Activated CD4-positive, alpha-beta T cell treated with anti-CD3 and anti-CD28 coated beads, Interleukin-2, Interleukin-4, amounts not matched to agents 100 ng/mL and 50 ng/mL, durations not matched to agents 16 hours and 8 hours (primary cell): ENCODE data around the gene PFDN1.

Experiments
- DNase-seq: peaks from one replicate; pipeline ENCODE4 v3.0.0-alpha.2; 2020; ENCODE audit warnings: low spot score

The PFDN1 gene

DNA sequence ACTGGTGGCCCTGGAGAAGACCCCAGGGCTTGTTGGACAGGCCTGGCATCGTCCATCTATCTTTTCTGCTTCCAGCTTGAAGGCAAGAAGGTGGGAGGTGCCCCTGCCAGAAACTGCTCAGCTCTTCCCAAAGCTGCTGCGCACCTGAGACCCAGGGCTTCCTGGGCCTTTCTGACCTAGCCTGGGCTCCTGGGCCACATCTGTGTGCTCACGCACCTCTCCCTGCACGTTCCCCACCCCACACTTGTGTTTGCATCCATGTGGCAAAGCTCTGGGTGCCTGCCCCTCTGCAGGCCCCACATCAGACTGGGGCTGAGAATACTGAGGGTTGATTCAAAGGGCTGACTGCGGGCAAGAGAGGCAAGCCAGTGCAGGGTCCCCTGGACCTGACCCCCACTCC lies 63.4 kb downstream of the PFDN1 start:
- no peak for DNase-seq

DNA sequence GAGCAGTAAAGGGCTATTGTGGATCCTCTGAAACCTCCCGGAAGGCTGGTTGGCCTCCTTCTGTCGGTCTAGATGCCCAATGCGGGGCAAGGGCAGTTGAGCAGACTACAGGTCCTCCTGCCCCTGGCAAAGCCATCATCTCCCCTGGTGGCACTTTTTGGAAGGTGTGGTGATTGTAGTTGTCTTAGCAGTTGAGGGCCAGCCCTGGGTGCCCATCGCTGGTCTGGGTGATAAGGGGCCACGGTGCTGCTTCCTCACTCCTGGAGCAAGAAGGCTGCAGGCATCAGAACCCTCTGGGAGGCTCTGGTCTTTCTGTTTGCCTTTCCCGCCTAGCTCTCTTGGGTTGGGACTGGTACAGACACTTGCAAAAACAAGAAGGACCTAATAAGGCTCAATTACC lies 64.1 kb downstream of the PFDN1 start:
- no peak for DNase-seq

DNA sequence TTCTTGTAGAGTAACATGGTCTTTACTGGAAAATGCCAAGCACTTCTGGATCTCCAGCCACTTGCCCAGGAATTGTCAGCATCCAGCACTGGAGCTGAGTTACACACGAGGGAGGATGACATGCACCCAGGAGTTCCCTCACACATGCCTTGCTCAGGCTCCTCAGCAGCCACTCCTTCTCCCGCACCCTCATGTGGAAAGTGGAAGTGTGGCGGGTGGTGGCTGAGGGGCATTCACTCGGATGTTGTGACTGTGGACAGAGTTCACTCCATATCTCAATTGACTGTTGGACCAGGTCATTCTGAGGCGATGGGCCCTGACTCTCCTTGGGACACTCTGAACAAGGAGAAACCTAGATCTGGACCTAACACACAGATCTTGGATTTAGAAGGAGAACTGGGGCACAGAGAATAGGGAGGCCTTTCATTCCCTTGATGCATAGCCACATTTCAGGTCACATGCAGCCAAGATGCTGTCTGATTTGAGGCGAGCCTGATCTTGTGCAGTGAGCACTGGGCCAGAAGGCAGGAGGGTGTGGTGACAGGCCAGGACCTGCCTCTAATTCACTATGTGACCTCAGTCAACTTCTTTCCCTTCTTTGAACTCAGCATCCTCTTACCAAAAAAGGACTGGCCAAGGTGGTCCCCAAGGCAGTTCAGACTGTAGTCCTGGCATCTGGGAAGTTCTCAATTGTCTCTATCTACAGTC lies 65.9 kb downstream of the PFDN1 start:
- DNase-seq: no peak

DNA sequence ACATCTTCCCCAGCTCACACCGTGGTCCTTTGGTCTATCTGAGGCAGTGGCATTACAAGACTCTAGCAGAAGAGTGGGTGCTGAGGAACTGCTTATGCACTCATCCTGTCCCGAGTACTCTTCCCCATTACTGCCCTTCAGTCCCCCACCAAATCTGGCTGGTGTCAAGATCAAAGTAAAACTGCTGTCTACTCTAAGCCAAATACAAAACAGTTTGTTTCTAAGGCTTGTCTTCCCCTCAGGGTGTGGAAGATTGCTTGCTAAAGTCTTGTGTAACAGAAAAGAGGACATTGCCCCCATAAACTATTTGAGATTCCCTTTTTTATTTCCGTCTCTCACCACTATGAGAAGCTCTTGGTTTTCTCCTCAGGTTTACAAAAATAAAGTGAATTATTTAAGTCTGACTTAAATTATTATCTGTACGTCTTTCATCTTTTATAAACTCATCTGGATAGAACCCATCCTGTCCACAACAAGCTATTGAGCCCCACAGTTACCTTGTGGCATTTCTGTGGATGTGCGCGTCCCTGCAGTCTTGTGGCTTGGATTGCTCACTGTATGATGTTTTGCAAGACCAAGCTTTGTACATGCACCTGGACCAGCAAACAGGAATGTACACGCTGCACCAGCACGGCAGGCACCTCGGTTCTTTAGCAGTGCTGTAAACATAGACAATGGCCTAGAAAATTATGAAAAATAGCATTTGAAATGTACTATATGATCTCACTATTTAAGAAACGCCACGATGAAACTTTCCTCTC lies 66.9 kb downstream of the PFDN1 start:
- no peak for DNase-seq

DNA sequence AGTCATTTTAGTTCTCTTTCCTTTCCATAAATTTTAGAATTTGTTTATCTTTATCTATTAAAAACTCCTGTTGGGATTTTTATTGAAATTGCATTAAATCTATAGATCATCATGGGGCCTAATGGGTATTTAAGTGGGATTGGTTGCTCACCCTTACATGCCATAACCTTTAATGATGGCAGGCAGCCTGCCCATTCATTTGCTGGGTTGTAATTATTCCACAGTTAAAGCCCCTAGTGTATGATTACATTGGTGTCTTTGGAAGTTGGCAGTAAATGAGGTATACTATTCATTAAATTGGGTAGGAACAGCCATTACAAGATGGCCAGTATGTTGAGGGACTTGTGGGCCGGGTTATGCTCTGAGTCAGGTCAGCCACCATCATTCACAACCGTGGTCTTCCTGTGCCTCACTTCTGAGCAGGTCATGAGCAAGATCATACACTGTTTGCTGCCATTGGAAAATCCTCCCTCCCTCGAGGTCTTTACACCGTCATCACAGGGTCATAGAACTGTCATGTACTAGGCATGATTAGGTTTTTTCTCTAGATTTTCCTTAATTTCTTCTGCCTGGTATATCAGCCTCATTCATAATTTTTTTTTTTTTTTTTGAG lies 68.4 kb downstream of the PFDN1 start:
- DNase-seq: no peak

DNA sequence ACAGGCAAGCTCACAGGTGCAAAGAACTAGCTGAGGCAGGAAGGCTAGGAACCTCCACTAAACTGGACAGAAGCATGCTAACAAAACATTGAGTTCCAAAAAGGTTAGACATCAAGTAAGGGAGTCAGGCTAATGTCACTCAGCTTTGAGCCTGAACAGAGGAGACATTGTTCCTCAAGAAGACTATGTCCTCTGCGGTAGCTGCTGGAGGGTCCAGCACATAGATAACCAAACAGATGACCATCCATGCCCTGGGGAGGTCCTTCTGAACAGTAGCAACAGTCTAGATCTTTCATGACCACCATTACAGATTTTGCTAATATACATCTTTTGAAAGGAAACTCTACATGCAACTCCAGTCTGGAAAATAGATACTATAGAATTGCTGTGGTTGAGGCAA lies 70.2 kb downstream of the PFDN1 start:
- no peak for DNase-seq

DNA sequence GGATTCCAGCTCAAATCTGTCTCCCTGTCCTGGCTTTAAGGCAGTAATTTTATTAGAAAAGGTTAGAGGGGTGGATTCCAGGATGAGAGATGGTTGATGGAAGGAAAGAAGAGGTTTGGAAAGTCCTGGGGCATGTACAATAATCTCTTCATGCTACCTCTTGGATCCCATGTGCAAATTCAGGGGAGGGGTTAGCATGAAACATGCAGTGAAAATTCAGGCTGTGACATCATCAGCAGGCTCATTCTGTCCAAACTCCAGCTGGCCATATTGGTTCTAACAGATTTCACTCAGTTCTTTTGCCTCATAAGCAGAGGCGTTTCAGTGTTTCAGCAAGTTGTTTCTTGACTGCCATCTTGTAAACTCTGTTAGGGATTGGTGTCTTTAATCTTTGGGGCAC lies 72.5 kb downstream of the PFDN1 start:
- no peak for DNase-seq

DNA sequence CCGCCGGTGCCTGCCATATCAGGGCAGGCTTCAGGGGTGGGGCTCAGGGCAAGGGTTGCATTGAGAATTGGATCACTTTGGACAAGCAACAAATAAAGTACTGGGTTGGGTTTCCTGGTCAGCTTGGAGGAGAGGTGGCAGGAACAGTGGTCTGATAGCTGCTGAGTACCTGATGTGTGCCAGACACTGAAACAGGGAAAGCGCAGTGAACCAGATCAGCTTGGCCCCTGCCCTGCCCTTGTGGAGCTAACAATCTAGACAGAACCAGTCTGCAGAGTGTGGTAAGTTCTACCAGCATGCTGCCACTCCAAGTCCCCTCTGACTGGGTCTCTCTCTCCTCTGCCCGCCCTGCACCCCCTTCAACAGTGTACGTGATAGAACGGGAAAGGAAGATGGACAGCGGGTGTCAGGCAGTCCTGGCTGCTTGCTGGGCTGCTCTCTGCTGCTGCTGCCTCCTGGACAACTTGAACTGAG lies 74.5 kb downstream of the PFDN1 start:
- DNase-seq: no peak

DNA sequence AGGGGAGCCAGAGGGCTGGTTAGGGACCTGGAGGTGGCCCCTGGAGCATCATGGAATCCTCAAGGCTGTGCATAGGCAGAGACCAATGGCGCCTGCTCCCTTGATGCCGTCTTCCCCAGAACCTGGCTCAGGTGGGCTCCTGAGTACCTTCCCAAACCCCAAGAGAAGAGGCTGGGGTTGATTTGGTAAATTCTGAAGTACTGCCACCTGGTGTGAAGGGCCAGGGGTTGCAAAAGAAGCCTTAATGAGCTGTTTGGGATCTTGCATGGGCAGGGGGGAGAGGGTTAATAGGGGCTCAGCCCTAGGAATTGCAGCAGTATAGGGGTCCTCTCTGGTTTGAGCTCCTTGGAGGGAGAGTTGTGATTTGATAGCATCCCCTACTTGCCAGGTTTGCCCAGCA lies 75.9 kb downstream of the PFDN1 start:
- DNase-seq: no peak

DNA sequence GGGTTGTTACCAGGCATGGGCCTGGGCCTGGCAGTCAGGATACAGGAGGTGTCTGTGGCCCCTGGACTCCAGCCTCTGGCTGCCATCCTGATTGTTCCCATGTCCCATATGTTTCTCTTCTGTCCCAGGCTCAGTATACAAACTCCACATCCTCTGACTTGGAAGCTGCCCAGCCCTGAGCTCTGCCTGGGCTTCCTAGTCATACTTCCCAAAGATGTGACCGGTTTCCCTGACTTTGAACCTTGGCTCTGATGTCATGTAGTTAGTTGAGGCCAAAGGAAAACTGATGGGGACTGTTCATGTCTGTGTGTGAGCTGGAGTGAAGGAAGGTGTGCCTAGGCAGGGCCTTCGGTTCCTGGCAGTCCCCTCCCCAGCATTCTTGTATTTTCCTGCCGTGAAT lies 77.5 kb downstream of the PFDN1 start:
- no peak for DNase-seq

DNA sequence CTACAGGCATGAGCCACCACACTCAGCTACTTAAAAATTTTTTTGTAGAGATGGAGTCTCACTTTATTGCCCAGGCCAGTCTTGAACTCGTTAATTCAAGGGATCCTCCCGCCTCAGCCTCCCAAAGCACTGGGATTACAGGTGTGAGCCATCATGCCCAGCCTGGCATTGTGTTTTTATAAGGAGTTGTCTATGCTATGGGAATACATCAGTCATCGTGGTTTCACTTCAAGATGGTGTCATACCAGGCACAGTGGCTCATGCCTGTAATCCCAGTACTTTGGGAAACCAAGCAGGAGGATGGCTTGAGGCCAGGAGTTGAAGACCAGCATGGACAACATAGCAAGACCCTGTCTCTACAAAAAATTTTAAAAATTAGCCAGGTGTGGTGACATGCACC lies 78.2 kb downstream of the PFDN1 start:
- no peak for DNase-seq

DNA sequence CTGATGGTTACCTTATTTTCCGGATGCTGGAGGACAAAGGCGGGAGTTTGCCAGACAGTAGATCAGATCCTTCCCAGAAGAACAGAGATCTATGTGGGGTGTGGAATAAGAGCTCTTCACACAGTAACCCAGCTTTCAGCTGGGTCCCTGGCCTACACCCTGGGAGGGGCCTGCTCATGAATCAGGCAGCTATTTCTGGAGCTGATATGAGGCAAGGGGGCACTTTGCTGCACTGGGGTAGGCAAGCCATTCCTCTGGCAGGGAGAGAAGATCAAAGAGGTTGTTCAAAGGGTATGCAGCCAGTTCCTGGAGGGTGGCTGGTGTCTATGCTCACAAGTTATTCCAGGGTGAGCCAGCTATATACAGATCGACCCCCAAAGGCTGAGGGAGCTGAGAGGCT lies 79.3 kb downstream of the PFDN1 start:
- no peak for DNase-seq

DNA sequence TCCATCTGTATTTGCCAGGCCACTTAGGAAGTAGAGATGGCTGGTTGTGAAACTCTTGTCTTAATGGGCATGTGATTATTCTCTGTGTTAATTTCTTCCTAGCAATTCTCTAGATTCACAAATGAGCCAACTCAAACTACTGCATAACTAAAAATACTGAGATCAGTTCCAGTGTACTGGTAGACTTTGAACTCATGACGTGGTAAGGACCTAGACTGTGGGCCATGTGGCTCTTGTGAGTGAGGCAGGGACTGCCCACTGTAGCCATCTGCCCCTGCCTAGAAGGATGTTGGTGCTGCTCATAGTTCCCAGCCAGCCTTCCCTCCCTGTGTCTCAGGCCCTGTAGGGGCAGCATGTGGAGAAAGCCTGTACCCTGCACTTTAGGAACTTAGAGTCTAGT lies 80.5 kb downstream of the PFDN1 start:
- DNase-seq: no peak

DNA sequence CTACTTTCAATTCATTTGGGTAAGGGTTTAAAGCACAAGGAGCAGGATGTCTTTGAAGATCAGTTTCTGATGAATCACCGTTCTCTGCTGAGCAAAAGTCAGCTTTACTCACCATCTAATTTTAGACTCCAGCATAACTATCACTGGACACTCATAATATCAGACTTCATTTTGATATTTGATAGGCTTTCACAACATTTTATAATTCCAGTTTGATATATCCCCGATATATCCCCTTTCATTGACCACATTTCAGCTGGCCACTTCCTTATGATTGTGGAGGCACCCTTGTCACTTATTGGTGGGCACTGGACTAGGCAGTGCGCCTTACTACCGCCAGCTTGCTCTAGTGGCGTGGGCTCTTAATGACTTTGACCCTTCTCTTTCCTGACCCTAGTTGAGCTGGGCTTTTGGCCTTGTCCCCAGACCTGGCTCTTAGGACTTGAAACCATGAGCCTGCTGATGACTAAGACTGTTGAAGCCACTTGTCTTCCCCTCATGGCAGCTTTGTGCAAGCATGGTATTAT lies 81.1 kb downstream of the PFDN1 start:
- DNase-seq: peak; percentile 40

DNA sequence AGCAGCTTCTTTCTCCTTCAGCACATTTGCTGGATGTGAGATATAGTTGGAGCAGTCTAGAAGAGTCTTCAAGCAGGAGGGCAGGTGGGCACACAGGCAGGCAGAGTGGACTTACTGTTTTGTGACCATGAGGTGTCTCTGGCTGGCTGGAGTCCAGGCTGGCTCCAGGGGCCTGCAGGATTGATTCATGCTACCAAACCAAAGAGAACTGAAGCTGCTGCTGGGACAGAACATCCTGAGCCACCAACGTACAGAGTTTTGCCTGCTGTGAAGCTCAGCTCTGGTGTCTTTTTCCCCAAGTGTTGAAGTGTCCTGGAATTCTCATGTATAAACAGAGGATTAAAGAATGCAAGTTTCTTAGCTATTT lies 82.2 kb downstream of the PFDN1 start:
- no peak for DNase-seq

DNA sequence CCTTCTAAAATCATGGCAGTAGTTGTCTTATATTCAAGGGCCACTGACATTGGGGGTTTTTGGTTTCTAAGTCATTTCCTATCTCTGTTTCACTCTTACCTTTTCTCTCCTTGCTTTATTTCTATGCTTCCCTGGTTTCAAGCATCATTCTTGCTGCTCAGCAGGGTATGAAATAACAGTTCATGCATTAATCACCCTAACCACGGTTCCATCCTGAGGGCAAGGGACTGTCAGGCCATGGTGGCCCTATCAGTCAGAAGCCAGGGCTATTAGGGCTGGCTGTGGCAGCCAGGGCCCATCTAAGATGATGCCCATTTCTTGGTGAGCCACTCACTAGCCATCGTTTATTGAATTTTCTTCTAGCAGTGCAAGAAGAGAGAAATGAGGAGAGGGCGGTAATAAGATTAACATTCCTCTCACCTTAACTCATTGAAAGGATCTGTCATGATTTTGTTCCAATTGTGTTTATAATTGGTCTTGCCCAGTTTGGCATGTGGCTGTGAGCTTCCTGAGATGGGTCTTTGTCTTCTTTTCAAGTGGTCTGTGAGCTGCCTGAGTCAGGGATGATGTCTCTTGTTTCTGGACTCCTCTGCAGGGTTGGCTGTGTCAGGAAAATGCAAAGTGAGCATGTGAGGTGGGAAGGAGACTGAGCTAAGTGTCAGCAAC lies 82.7 kb downstream of the PFDN1 start:
- DNase-seq: peak; percentile 55

DNA sequence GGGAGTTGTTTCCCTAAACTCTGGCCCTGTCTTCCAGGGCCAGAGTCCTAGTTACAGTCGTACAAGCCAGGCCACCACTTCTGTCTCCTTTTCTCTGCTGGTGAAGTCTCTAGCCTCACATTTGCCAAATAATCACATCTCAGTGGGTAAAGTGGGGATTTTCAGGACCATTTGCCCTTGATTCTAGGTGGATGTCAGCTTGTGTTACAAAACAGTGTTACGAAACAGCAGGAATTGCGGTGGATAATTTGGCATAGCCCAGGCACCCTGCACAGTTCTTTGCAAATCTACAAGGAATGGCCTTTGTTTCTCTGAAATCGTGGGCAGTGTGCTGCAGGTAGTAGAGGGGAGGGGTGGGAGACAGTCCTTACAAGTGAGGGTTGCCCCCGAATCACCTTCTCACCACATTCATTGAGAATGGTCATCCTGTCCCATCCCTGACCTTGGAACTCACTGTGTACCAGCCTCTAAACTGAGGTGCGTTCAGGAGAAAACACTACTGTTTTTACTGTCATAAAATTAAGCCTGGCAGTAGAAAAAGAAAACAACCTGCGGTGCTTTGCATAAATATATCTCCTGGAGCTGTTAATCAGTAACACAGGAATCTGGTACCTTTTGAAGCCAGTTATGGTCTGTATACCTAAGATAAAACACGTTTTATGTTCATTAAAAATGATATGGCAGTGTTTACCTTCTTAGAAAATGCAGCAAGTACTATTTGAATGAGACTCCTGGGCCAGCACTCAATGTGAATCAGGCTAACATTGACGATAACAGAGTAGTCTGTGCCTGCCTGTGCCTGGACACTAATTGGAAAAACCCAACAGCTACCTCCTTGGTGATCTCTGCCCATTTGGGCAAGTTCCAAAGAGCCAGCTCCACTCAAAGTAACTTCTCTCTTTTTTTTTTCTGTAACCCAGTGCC lies 83.6 kb downstream of the PFDN1 start:
- no peak for DNase-seq

DNA sequence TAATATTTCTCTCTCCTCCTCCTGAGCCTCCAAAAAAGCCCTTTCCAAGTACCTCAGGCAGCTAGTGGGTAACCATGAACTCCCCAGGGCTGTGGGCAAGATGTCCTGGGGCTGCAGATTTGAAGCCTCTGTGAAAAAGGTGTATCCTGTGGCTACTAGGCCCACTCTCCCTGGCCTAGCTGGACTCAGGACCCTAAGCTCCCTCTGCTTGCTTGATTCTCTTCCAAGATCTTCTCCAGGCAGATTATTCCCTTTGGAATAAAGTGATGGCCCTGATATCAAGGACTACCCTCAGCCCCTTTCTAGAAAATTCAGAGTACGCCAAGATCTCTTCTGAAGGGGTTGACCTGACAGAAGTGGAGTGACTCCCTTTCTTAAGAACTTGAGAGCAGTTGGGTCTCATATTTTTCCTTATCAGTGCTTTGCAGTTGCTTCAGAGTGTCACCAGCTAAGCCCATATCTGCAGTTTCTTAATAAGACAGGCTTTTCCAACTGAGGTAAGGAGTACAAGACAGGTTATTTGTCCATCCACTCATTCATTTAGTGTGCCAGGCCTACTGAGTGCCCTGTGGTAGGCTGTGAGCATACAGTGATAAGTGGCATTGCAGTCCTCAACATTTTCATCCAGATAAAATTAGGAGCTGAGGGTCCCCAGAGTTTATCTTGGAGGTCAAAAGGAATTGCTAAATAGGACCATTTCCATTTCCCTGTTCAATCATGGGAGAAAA lies 85.4 kb downstream of the PFDN1 start:
- no peak for DNase-seq

DNA sequence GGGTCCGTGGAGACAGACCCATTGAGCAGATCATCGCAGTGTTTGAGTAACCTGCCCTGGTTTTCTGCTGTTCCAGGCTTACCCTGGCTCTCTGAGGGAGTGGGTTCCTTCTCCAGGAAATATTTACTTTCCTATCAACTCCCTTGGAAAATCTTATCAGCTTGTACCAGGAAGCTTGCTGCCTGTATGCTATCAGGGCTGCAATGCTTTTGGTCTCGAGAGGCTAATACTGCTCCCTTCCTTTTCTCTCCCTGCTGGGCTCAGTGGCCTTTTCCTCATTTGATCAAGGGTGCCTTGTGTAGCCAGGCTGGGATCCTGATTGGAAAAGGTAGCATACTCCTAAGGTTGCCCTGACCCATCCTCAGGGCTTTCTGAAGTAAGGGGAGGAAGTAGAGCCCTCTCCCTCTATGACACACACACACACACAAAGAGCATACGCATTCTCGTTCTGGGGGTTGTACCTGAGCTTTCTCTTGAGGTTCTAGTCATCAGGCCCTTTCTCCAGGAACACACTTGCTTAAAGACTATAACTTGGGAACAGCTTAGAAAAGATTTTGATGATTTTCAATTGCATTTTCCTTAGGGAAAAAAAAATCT lies 86.3 kb downstream of the PFDN1 start:
- DNase-seq: no peak

DNA sequence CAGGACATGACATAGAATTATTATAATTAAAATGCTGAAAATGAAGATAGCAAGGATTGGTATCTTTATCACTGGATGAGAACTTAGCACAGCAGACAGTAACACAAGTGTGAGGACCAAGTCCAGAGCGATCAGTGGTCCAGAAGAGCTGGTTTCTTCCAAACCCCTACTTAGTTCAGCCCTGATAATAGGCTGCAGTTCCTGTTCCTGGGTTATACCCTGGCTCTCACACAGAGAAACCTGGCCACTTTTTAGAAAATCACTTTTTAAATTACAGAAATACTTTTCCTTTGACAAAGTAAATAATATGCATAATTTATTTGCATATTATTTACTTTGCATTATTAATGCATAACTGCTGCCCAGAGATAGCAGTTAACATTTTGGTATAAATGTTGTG lies 87.6 kb downstream of the PFDN1 start:
- no peak for DNase-seq
